Measurements from ENCODE around the gene ZBTB47. TPM values are rescaled to one million over a fixed set of nuclear protein-coding genes. Genes with fewer than 3 reads are reported as not detected.

The ZBTB47 gene
- total and polyA plus RNA-seq, 2 experiments from 2014 or later = 0.48 to 2.8 TPM

DNA sequence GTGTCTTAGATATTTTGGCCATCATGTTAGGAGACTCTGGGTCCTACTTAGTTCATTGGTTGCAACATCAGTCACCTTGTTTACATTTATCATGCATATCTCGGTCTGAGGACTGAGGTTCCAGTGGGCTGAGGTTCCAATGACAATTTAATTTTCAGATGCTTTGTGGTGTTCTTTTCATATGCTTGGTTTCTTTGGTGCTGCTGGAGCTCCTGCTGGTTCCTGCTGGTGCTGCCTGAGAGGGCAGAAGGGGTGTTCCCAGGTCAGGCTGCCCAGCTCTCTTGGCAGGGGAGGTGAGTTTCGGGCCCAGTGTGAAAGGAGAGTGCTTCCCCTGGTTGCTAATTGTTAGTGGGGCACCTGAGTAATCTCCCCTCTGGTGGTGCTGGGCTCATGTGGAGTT, 24.9 kb downstream of the ZBTB47 start:
- Histone ChIP-seq H3K4me1 (ENCODE audit: insufficient read depth) (no peaks in the 10 kb centered on the region), H3K36me3 (ENCODE audit: insufficient read depth) (no peaks in the 10 kb centered on the region), H2AFZ (no peak overlapping the region), H3K27ac (ENCODE audit: low read depth) (no peak overlapping the region), H3K4me3 (no peak overlapping the region), H3K79me2 (replicated peaks; ENCODE audit: insufficient read depth) (no peaks in the 10 kb centered on the region), H3K9me2 (ENCODE audit: insufficient read depth) (no peaks in the 10 kb centered on the region), H3K4me2 (no peak overlapping the region), H4K20me1 (replicated peaks; ENCODE audit: insufficient read depth) (no peaks in the 10 kb centered on the region), H3K27me3 (ENCODE audit: insufficient read depth) (no peaks in the 10 kb centered on the region), H3F3A (replicated peaks; ENCODE audit: low read depth) (no peaks in the 10 kb centered on the region)
- no peak overlapping the region for H3K27ac Mint-ChIP-seq
- no peaks in the 10 kb centered on the region for H3K27me3 Mint-ChIP-seq (ENCODE audit: insufficient read depth, low read depth, poor library complexity)
- peaks cover 2% of the 10 kb centered on the region; the same call in 2 of the 3 replicates for H3K4me1 Mint-ChIP-seq
- H3K9me3 Mint-ChIP-seq = peaks cover 8% of the 10 kb centered on the region; the same call in 1 of the 3 replicates
- no peak overlapping the region for H3K4me3 Mint-ChIP-seq
- TF ChIP-seq CREB1 (CRISPR knock-in tag; IDR thresholded peaks at IDR 0.05; ENCODE audit: low read depth) (no peak), ZNF331 (CRISPR knock-in tag; IDR thresholded peaks at IDR 0.05; ENCODE audit: low read depth) (no peak), JUNB (IDR thresholded peaks at IDR 0.05; ENCODE audit: unreplicated experiment) (no peak), ZNF462 (CRISPR knock-in tag; IDR thresholded peaks at IDR 0.05) (no peak), POLR2AphosphoS5 (IDR thresholded peaks at IDR 0.05; ENCODE audit: low read depth) (no peak), STAT1 (IDR thresholded peaks at IDR 0.05; ENCODE audit: unreplicated experiment) (no peak), NANOG (IDR thresholded peaks at IDR 0.05; ENCODE audit: borderline replicate concordance) (no peak)
- ATAC-seq (peak; percentile 71), DNase-seq (ENCODE audit: low spot score) (no peak)
- H3K36me3 Mint-ChIP-seq (ENCODE audit: low read depth) = no peaks in the 10 kb centered on the region

DNA sequence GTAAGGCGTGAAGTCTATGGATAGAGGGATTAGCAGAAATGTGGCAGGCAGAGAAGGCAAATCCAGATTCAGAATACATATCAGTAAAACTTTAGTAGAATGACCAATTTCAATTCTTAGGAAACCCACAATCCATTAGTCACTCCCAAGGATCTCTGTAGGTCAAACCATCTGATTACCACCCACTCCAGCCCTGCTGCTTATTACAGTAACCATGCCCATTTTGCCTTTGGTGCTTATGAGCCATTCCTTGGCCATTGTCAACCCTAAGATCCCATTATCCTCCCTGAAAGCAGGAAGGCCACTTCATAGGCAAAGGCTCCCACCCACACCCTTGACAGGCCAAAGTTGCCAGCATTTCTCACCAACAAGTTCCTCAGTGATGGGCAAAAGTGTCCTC, 26.8 kb downstream of the ZBTB47 start:
- no peaks in the 10 kb centered on the region for H3K27me3 ChIP-seq (ENCODE audit: insufficient read depth)
- H3K4me3 ChIP-seq = no peak overlapping the region
- Mint-ChIP-seq H3K9me3 (peaks cover 8% of the 10 kb centered on the region; the same call in 1 of the 3 replicates), H3K27ac (no peak overlapping the region), H3K4me3 (no peak overlapping the region), H3K27me3 (ENCODE audit: insufficient read depth, low read depth, poor library complexity) (no peaks in the 10 kb centered on the region), H3K4me1 (peaks cover 2% of the 10 kb centered on the region; the same call in 2 of the 3 replicates), H3K36me3 (ENCODE audit: low read depth) (no peaks in the 10 kb centered on the region)
- no peaks in the 10 kb centered on the region for H3K9me2 ChIP-seq (ENCODE audit: insufficient read depth)
- no peak overlapping the region for H3K27ac ChIP-seq (ENCODE audit: low read depth)
- no peaks in the 10 kb centered on the region for H3K36me3 ChIP-seq (ENCODE audit: insufficient read depth)
- H3K4me1 ChIP-seq (ENCODE audit: insufficient read depth) = no peaks in the 10 kb centered on the region
- no peak overlapping the region for H2AFZ ChIP-seq
- DNase-seq (ENCODE audit: low spot score) = no peak
- H3F3A ChIP-seq (replicated peaks; ENCODE audit: low read depth) = no peaks in the 10 kb centered on the region
- H4K20me1 ChIP-seq (replicated peaks; ENCODE audit: insufficient read depth) = no peaks in the 10 kb centered on the region
- H3K79me2 ChIP-seq (replicated peaks; ENCODE audit: insufficient read depth) = no peaks in the 10 kb centered on the region
- H3K4me2 ChIP-seq = no peak overlapping the region
- ATAC-seq = no peak
- TF ChIP-seq REST (IDR thresholded peaks at IDR 0.05; ENCODE audit: unreplicated experiment) (no peak), ZNF114 (CRISPR knock-in tag; IDR thresholded peaks at IDR 0.05) (no peak), ZNF331 (CRISPR knock-in tag; IDR thresholded peaks at IDR 0.05; ENCODE audit: low read depth) (no peak), JUNB (IDR thresholded peaks at IDR 0.05; ENCODE audit: unreplicated experiment) (no peak), POLR2AphosphoS5 (IDR thresholded peaks at IDR 0.05; ENCODE audit: low read depth) (no peak), EZH2 (IDR thresholded peaks at IDR 0.05; ENCODE audit: low read depth, unreplicated experiment) (no peak)
- TF ChIP-seq, protein P1, sequence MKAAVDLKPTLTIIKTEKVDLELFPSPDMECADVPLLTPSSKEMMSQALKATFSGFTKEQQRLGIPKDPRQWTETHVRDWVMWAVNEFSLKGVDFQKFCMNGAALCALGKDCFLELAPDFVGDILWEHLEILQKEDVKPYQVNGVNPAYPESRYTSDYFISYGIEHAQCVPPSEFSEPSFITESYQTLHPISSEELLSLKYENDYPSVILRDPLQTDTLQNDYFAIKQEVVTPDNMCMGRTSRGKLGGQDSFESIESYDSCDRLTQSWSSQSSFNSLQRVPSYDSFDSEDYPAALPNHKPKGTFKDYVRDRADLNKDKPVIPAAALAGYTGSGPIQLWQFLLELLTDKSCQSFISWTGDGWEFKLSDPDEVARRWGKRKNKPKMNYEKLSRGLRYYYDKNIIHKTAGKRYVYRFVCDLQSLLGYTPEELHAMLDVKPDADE (IDR thresholded peaks at IDR 0.05) = no peak
